GM19372 (cell line): Measurements from ENCODE around the gene RIMBP3C.
"Not testable (repeated sequence)": the region's sequence is repeated elsewhere in the genome, so short reads cannot be mapped to it uniquely, and the experiment has no call there.

Source experiments
- ATAC-seq: cut with Tn5 transposase; IDR thresholded peaks from one replicate; pipeline ENCODE4 v1.9.1; 2021; ENCODE audit warnings: mild to moderate bottlenecking, low read depth, moderate library complexity; ENCODE audit not compliant: unreplicated experiment

Gene RIMBP3C

DNA sequence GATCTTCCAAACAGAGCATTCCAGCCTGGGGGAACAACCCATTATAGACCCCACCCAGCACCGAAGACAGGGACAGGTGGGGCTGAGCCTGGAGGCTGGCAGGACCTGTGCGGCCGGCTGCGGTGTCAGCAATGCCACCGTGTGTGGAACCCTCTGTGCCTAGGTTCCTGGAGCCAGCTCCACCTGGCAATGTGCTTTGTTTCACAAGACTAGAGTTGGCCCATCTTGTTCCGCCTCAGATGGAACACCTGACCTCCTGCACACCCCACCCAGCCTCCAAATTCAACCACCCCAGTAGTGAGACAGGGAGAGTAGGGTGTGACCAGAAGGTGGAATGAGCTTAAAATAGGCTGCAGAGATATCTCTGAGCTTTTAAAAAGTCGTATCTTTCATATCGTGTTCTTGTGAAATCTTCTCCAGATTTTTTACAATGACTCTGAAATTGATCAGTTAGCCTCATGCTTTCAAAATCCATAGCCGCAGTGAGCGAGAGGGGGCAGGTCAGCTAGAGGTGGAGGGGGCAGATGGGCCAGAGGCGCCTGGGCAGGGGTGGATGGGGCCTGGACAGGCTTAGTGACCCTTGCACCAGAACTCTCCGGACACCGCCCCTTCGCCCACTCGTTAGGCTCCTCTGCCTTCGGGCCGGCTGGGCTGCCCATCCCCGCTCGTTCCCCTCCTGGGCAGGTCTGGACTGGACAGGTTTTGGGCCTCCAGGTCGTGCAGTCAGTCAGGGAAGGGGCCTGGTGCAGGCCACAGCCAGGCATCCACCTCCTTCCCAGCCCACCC is 18.2 kb downstream of the RIMBP3C start:
- not testable (repeated sequence) for ATAC-seq

DNA sequence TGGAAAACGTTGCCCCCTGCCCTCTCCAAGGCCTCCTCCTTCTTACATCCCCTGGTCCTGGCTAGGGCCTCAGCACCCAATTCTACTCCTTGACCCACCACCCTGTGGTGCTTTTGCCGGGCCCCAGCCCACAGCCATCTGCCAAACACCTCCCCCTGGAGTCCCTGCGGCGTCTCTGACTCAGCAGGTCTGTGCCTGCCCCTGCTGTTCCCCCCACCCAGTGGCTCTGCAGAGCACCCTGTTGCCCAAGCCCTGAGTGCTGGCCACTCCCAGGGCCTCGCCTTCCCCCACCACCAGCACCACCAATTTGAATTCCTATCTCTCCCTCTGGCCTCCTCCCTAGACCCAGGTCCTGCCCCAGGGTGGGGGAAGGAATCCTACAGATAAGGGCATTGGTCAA is 19.7 kb downstream of the RIMBP3C start:
- ATAC-seq, result not testable (repeated sequence)

DNA sequence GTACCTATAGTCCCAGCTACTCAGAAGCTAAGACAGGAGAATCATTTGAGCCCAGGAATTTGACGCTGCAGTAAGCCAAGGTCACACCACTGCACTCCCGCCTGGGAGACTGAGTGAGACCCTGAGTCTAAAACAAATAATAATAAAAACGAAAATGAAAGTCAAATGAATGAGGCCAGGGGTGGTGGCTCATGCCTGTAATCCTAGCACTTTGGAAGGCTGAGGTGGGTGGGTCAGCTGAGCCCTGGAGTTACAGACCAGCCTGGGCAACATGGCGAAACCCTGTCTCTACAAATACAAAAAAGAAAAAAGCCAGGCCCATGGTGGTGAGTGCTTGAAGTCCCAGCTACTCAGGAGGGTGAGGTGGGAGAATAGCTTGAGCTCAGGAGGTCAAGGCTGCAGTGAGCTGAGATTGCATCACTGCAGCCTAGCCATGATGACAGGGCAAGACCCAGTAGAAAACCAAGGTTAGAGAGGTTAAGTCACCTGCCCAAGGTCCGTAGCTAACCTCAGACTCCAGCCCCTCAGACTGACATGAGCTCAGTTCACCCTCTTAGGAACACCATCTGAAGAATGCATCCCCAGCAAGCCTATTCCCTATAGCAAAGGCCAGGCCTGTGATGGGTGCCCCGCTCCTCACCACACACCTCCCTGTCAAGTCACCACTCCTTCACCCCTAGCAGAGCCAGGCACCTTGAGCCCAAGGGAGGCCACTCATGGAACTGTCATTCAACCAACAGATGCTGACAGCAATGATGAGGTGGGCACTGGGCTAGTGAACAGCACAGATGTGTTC is 24.4 kb downstream of the RIMBP3C start:
- not testable (repeated sequence) for ATAC-seq

GRCh38 chr22:21516970-21517764 is 34.1 kb downstream of the RIMBP3C start:
- ATAC-seq, result peak; percentile 86

DNA sequence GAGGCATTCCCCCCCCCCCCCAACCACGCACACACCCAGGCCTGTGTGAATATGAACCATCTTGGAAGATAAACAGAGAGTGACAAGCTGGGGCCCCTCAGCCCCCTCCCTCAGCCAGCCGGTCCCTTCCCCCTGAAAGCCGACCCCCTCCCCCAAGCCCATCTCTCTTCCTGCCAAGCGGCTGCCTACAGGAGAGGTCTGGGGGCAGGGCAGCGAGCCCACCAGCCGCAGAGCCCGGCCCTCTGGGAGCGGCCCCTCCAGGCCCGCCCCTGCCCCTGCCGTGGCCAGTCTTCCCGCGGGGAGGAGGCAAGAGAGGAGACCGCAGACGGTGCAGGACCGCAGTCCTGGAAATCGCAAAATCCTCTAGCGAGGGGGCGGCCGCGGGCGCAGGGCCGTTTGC is 34.7 kb downstream of the RIMBP3C start:
- not testable (repeated sequence) for ATAC-seq

- ATAC-seq, result not testable (repeated sequence)
Observed at GRCh38 chr22:21515234-21515633, 36.0 kb downstream of the RIMBP3C start.

DNA sequence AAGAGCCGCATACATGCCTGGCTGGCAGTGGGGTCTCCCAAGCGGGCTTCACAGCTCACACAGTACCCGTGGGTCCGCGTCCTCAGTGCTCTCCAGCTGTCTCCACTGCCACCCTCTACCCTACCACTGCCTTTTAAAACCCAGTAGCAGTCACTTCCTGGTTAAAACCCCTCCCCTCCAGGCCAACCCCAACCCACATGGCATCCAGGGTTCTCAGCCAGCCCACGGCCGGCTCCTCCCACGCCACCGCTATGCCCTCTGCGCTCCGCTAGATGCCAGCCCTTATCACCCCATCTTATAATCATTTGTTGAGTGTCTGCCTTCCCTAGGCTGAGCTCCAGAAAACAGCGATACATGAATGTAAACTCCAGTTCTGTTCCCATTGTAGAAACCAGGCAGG is 37.1 kb downstream of the RIMBP3C start:
- ATAC-seq, result not testable (repeated sequence)

DNA sequence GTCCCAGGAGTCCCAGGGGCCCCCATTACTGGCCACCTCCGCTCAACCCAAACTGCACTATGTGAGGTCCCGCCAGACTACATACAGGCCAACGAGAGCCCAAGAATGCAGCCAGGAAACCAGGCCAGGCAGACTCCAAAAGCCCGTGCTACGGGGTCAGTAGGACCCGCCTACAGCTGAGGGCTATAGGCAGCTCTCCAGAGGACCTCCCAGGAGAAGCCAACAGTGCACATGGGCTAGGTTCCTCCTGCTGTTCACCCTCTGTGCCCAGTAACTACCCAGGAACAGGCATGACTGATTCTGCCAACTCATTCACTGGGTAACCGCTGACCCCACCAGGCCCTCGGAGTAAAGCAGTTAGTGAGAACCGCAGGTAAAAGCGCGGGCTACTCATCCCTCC is 39.2 kb downstream of the RIMBP3C start:
- not testable (repeated sequence) for ATAC-seq

DNA sequence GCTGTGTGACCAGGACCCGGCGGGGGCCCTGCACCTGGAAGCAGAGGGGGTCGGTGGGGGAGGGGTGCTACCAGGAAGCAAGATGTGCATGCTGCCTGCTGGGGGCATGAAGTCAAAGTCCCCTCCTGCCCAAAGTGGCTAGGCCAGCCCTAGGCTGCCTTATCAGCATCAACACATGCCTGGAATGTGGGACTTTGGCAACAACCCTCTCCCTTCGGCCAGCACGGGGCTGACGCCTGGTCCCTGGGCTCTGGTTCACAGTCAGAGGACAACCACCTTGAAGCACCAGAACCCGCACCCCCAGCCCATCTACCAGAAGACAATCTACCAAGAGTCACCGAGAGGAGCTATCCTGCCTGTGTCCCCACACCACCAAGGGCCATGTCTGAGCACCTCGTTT is 40.9 kb downstream of the RIMBP3C start:
- not testable (repeated sequence) for ATAC-seq

DNA sequence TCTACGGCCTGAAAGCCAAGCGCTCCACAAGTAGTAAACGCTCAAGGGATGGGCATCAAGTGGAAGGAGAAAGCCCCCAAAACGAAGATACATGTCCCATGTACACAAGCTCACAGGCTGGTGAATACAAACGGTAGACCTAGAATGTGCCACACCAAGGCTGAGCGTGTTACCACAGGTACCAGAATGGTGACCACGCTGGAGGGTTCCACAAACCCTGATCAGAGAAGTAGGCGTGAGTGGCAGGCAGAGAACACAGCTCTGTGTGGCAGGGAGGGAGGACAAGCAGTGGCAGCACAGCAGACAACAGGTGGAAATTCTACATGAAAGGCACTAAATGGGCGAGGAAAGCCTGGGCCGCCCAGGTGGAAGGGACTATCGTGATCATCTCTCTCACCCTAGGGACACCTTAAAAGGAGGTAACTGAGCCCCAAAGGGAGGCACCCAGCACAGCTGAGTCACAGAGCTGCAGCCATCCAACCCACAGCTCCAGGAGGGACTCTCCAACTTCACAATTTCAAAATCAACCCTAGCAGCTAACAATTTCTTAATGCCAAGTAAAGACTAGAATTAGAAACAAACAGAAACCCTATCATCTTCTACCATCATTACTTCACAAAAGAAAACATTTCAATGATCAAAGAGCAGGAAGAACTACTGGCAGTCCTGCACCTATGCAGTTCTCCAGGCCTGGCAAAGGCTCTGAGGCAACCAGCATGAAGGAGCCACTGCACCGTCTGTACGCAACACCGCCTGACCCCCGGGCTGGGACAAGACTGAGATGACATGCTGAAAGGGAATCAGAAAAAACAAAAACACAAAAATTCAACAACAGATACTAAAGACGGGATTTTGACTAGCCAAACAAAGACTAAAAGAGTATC is 51.4 kb downstream of the RIMBP3C start:
- not testable (repeated sequence) for ATAC-seq

DNA sequence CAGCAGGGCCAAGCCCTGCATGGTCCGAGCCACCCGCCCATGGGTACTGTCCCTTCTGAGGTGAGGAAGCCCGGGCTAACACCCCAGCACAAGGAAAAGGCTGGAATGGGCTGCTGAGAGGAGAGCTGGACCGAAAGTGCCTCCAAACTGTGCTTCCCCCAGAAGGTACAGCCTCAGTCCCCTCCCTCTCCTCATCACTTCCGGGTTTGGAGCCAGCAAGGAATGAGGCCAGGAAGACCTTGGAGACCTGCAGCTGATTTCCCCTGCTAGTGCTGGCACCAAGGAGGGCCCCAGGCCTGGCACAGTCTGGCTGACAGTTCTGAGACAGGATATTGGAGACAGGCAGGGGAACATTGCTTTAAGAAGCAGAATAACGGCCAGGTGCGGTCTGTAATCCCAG is 52.8 kb downstream of the RIMBP3C start:
- ATAC-seq, result not testable (repeated sequence)

- not testable (repeated sequence) for ATAC-seq
Observed at GRCh38 chr22:21497984-21498383, 53.3 kb downstream of the RIMBP3C start.
